ENCODE data around the gene ZNF343.
"Not testable (repeated sequence)": the region's sequence is repeated elsewhere in the genome, so short reads cannot be mapped to it uniquely, and the experiment has no call there.

ZNF343 gene

GRCh38 chr20:2521369-2522305 is 12.9 kb upstream of the ZNF343 start:
- DNase-seq (ENCODE audit: low spot score), result no peak

GRCh38 chr20:2520617-2521016 is 11.9 kb upstream of the ZNF343 start:
- no peak for DNase-seq (ENCODE audit: low spot score)

- no peak for DNase-seq (ENCODE audit: low spot score)
Measured at GRCh38 chr20:2519115-2519809, 10.5 kb upstream of the ZNF343 start.

- DNase-seq (ENCODE audit: low spot score), result no peak
Measured at GRCh38 chr20:2518558-2518957, 9.8 kb upstream of the ZNF343 start.

GRCh38 chr20:2518096-2518495 is 9.4 kb upstream of the ZNF343 start:
- DNase-seq (ENCODE audit: low spot score), result no peak

GRCh38 chr20:2516399-2516798 is 7.7 kb upstream of the ZNF343 start:
- no peak for DNase-seq (ENCODE audit: low spot score)

GRCh38 chr20:2515203-2515602 is 6.5 kb upstream of the ZNF343 start:
- no peak for DNase-seq (ENCODE audit: low spot score)

GRCh38 chr20:2509794-2510193 is 1.1 kb upstream of the ZNF343 start:
- DNase-seq (ENCODE audit: low spot score), result no peak

- DNase-seq (ENCODE audit: low spot score), result no peak
Measured at GRCh38 chr20:2509468-2509781, 710 bp upstream of the ZNF343 start.

GRCh38 chr20:2507875-2508630 is 662 bp downstream of the ZNF343 start:
- no peak for DNase-seq (ENCODE audit: low spot score)

GRCh38 chr20:2507464-2507863 is 1.3 kb downstream of the ZNF343 start:
- DNase-seq (ENCODE audit: low spot score), result no peak

- DNase-seq (ENCODE audit: low spot score), result not testable (repeated sequence)
Measured at GRCh38 chr20:2506426-2506825, 2.3 kb downstream of the ZNF343 start.

- not testable (repeated sequence) for DNase-seq (ENCODE audit: low spot score)
Measured at GRCh38 chr20:2504803-2505202, 3.9 kb downstream of the ZNF343 start.

GRCh38 chr20:2502808-2503384 is 5.8 kb downstream of the ZNF343 start:
- not testable (repeated sequence) for DNase-seq (ENCODE audit: low spot score)

- no peak for DNase-seq (ENCODE audit: low spot score)
Measured at GRCh38 chr20:2485661-2486060, 23.1 kb downstream of the ZNF343 start.

- no peak for DNase-seq (ENCODE audit: low spot score)
Measured at GRCh38 chr20:2485080-2485479, 23.6 kb downstream of the ZNF343 start.

GRCh38 chr20:2483504-2483903 is 25.2 kb downstream of the ZNF343 start:
- DNase-seq (ENCODE audit: low spot score), result no peak

- no peak for DNase-seq (ENCODE audit: low spot score)
Measured at GRCh38 chr20:2480381-2480780, 28.3 kb downstream of the ZNF343 start.

GRCh38 chr20:2476742-2477615 is 31.7 kb downstream of the ZNF343 start:
- DNase-seq (ENCODE audit: low spot score), result no peak

GRCh38 chr20:2475850-2476741 is 32.6 kb downstream of the ZNF343 start:
- DNase-seq (ENCODE audit: low spot score), result no peak

Data from globus pallidus (tissue), 1 donor.